ENCODE measurements around the gene DHX16.
"Not testable (repeated sequence)": the region's sequence is repeated elsewhere in the genome, so short reads cannot be mapped to it uniquely, and the experiment has no call there.

DHX16 gene

DNA sequence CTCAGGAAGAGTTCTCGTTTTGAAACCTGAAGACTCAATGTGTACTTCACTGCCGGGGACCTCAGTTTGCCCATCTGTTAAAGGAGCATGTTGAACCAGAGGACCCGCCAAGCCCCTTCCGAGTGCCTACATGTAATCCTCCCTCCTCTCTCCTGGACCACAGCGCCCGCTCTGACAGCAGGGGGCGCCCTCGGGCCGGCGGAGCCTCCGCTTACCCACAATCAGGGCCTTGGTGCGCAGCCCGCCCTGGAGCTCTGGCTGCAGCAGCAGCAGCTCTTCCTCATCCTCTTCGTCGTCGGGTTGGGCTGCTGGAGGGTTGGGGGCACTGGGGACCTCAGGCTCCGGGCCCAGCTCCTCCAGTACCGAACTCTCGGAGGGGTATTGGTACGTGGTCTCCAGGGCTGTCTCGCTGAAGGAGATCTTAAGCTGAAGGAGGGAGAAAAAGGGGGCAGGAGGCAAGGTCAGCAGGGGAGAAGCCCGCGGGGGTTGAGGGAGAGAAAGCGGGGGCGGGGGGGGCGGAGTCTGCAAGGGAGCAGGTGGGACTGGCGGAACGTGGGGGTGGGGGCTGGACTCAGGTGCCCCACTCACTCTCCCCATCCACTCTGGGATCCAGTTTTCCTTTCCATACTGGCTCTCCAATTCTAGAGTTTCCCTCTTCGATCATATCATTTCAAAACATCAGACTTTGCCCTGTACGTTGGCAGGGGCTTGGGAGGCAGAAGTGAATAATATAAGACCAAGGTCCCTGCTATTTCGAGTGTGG lies 6.3 kb upstream of the DHX16 start:
- DNase-seq = peak; percentile 62

DNA sequence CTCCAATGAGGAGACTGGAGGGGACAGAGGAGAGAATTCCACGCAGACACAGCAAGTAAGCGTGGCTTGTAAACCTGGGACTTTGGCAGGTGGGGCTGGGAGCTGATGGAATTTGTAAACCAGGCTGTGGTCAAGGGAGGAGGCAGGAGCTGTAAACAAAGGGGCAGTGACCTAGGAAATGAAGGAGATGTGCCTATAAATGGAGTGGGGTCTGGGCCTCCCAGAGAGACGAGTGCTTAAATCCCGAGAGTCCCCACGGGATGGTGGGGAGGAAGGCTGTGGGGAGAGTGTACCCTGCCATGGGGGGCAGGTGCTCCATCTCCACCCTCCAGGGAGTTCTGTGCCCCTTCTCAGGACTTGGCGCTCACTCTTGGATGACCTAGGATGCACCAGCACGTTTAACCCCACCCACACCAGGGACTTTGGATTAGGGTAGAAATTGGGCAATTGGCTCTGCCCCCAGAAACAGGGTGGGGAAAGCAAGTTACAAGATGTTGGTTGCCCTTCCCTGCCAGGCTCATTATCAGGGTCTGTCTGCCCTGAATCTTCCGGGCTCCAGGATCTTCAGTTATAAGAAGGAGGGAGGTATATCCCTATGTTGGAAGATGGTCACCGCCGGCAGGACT lies 4.0 kb upstream of the DHX16 start:
- no peak for DNase-seq

DNA sequence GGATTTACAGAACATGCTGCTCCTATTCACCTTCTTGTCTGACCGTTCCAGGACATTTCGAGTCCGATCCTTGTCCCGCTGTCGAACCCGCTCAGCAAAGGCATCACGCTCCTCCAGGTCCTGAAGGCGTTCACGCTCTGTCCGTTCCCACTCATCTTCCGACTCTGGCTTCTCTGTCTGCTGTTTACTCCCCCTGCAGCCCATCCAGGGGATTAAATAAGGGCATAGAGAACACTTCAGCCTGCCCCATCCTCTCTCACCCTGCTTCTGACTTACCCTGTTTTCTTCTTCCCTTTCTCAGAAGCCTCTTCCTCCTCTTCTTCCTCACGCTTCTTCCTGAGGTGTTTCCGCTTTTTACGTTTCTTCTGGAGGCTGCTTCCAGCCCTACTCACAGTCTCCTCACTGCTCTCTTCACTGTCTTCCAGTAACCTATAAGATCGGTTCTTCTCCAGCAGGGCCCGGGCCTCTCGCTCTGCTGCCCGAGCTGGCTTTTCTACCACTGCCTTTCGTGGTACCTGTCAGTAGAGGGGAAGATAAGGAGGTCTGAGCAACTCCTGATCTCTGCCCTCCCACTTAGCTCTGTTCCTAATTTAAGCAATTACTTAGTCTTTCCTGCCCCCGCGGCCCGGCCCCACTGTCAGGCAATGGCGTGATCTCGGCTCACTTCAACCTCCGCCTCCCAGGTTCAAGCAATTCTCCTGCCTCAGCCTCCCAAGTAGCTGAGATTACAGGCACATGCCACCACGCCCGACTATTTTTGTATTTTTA lies 1.9 kb downstream of the DHX16 start:
- no peak for DNase-seq

DNA sequence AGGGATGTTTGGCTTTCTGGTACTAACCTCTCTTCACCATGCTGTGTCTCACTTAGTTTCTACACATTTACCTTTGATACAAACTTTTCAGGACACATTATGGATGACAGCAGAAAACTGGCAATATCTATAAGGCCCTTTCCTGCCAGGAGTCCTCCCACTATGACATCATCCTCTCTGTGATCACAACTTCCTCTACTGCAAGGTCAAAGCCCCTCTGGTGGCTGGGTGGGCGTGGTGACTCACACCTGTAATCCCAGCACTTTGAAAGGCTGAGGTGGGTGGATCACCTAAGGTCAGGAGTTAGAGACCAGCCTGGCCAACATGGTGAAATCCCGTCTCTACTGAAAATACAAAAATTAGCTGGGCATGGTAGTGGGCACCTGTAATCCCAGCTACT lies 6.5 kb downstream of the DHX16 start:
- not testable (repeated sequence) for DNase-seq

DNA sequence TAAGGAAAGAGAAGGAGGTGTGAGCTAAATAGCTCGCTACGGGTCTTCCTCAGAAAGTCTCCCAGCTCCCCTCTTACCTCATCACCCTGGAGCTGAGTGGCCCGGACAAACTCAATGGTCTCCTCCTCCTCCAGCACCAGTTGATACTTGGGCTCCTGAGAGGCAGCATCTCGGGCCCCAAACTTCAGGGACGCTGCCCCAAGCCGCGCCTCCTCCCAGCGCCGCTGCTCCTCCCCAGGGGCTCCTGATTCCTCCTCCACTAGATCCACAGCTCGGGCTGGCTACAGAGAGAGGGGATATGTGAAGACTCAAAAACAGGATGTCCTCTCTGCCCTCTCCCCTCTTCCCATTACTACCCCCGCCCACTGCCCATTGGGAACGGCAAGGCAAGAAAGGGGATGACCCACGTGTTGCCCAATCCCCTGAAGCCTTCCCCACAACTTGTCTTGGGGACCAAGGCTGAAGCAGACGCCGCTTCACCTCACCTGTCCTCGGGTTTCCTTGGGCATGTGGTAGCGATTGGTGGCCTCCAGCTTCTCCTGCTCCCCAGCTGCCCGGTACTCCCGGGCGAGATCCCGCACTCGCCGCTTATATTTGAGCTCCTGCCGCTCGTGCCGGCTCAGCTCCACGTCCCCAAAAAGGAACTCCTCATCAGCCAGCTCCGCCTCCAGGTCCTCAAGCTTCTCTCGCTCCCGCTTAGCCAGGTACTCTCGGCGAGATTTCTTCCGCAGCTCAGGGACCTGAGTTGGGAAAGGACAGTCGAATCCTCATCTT lies 7.6 kb downstream of the DHX16 start:
- no peak for DNase-seq

DNA sequence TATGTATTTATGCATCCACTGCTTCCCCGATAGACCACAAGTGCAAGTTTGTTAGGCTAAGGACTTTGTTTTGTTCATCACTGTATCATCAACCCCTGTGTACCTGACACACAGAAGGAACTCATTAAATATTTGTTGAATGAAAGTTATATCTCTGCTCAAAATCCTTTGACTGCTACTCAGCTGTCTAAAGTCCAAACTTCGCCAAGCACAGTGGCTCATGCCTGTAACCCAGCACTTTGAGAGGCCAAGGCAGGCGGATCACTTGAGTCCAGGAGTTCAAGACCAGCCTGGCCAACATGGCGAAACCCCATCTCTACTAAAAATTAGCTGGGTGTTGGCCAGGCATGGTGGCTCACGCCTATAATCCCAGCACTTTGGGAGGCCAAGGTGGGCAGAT lies 14.9 kb downstream of the DHX16 start:
- DNase-seq = not testable (repeated sequence)

DNA sequence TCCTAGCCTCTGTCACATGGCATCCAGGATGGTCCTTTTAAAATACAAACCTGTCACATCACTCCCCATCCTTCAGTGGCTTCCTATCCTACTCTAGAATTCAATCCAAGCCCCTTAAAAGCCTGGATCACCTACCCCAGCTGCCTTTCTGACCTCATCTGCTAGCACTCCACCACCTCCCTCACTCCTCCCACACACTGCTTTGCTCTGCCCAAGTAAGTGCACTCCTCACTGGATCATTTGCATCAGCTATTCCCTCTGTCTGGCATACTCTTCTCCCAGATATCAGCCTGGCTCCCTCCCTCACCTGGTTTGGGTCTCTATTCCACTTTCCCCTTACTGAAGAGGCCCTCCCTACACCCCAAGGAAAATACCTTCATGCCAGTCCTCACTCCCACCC lies 15.4 kb downstream of the DHX16 start:
- DNase-seq = no peak

DNA sequence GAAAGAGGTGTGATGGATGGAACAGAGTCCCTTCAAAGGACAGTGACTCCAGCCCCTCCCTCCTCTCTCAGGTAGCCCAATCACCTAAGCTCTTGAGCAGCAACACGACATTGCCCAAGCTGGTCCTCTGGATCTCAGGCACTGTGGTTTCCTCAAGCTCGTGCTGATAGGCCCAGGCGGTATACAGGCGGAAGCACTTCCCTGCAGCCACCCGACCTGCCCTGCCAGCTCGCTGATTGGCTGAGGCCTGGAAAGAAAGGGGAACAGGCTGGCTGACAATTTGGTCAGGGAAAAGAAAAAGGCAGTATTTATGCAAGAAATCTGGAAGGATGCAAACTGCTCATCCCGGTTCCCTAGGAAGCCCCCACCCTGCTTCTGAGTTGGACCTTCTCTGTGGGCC lies 16.3 kb downstream of the DHX16 start:
- no peak for DNase-seq

DNA sequence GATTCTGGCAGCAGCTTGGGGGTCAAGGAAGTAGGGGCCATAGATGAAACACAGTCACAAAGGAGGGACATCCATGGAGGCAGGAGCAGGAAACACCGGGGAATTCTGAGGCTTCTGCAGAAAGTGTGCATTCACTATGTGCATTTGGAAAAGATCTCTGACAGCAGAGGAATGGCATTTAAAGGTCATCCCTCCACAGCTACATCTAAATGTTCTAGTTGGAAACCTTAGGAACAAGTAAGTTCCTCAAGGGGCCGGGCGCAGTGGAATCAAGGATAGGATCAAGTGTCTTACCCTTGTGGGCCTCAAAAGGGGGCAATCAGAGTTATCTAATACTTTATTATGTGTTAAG lies 17.1 kb downstream of the DHX16 start:
- no peak for DNase-seq

DNA sequence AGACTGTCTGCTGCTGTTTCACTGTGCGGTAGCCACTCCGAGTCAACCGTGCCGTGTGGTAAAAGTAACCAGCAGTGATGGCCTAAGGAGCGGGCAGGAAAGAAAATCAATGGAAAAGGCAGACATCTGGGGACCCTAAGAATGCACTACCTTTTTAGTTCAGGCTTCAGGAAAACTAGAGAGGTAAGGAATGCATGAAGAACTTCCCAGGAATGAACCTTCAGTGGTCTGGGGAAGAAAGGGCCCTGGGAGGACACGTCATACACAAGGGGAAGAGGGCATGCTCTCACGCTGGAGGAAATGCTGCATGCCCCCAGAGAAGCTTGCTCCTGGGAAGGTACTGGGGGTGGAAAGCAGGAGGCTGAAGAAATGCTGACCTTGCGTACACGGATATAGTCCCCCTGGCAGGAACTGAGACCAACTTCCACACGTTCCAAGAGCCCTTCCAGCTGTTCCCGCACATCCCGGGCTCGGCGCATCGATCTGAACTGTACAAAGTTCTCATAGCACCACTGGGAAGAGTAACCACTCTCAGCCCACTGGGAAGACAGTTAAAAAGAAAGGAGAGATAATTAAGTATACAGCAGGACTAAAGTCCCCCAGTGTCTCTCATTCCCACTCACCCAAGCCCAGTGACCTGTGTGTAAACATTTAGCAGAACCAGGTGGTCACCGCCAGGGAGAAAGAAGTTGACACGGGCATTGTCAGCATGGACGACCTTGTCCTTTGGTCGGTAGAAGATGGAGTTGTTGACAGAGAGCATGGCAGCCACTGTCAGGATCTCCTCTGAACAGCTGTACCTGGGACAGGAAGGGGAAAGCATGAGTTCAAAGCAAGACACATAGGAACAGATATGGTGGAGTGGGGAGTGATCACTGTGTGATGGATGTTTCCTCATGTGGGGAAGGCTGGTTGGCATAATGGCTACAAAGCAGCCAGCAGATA lies 17.7 kb downstream of the DHX16 start:
- DNase-seq = no peak

DNA sequence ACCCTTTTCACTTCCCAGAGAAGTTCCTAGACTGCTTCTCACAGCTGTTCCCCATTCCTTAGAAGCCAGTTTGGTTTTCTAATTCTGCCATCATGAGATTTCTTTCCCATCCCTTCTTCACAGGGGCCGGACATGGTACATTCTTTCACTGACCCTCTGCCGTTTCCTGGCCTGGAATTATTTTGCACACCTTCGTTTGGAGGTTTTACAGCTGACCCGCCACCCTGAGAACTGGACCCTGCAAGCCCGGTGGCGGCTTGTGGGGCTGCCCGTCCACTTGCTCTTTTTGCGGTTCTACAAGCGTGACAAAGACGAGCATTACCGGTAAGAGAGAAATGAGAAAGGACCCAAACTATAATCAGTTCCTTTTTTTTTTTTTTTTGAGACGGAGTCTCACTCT lies 21.7 kb downstream of the DHX16 start:
- no peak for DNase-seq

DNA sequence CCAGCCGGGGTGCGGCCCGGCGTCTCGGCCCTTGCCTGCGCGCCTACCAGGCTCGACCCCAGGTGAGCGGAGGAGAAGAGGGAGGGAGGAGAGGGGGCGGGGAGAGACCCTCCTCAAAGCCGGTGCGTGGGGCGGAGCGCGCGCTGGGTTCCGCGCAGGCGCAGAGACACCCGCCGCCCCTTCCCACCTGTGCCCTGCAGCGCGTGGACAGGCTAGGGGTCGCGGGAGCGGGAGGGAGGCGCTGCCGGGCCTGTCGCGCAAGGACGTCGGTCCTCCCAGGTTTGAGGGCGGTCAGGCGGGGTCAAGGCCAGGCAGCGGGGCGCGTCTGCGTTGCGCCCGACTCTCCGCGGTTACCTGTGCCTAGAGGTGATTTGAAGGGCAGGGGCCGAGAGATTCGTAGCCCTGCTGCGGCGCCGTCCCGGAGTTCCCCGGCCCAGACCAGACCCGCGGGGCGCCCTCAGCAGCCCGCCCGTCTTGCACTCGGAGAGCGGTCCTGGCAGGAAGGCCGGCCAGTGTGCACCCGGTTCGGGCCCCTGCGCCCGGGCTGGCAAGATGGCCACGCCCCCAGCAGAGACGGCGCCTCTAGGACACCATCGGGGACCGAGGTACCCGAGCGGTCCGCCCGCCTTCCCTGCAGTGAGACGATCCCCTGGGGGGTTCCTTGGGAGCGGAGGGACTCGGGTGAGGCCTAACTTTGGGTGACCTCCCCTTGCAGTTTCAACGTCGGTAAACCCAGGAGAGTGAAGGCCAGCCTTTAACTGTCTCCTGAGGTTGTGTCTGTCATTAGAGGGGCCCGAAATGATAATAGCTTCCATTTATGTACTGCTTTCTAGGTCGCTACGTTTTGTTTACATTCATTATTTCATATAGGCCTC lies 25.3 kb downstream of the DHX16 start:
- peak; percentile 94 for DNase-seq

DNA sequence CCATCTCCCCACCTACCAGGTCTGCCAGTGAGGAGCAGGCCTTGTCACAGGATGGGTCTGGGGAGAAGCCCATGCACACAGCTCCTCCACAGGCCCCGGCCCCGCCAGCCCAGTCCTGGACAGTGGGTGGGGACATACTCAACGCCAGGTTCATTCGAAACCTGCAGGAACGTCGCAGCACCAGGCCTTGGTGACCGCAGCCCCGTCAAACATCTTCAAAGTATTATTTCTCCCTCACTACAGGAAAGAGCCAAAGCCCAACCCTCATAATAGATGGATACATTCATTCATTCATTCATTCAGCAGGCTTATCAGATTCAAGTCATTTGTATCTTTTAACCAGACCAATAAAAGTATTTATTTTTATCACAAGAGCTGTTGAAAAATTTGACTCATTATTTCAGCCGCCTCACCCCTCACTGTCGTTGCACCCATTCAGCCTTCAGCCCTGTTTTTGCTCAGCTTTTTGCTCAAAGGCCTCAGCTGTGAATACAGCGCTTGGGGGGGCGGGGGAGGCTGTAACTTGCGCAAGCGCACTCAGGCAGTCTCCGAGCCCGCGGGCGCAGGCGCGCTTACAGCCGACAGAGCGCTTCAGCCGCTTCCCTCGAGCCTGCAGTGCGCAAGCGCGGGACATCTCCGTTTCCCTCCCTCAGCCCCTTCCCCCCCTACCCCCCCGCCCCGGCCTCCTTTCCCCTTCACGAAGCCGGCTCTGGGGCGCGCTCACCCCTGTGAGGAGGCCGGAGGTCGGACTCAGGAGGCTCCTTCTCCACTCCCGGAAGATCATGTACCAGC lies 26.2 kb downstream of the DHX16 start, which contains the start of gene C6orf136:
Gene C6orf136 (plus strand): TSS at position 684 of the 792 bp plus-strand sequence. CDS start 99 bp downstream, at position 783.
- DNase-seq = peak; percentile 94

DNA sequence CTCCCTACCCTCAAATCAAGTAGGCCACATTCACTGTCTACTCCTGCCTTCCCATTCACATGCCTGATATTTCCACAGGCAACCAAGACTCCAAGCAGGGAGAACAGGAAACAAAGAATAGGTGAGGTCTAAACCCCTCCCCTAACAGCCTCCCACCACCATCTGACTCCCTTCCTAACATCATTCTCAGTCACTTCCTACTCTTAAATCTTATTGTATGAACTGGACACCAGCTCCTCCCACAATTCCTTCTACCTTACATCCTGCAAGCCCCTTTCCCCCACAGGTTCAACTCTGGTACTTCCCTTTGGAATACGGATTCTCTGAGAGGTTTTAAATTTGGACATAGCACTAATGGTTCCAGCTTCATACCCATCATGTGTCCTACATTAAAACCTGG lies 26.8 kb downstream of the DHX16 start:
- DNase-seq = no peak

DNA sequence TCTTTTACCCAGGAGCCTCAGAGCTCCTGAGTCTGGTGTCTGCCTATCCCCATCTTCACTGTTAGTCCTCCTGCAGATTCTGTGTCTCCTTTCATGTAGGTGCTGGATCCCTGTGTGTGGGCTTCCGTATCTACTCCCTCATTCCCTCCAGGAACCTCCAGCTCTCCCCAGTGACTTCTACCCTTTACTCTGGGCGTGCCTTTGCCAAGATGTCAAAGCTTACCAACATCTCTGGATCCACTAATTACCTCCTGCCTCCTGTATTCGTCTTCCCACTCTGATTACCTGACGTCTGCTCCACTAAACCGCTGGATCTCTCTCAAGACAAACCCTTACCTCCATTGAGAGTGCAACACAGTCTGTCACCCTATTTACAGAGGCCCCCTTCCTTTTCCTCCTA lies 28.0 kb downstream of the DHX16 start:
- DNase-seq = no peak

DNA sequence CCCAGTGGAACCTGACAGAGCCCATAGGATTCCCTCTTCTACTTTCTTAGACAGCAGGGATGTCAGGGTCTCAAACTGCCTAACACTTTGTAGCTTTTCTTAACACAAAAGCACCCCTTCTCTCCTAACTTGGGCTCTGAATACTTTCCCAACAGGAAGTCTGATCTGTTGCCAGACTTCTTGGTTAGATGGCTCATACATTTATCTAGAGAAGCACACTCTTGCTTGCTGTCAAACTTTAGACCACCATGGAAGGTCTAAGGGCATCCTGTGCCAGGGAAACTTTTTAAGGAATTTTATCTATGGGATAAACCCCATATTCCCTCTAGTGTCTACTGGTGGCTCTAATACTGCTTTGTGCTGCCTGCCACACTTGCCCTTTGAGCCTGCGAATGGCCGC lies 29.1 kb downstream of the DHX16 start:
- DNase-seq = no peak

DNA sequence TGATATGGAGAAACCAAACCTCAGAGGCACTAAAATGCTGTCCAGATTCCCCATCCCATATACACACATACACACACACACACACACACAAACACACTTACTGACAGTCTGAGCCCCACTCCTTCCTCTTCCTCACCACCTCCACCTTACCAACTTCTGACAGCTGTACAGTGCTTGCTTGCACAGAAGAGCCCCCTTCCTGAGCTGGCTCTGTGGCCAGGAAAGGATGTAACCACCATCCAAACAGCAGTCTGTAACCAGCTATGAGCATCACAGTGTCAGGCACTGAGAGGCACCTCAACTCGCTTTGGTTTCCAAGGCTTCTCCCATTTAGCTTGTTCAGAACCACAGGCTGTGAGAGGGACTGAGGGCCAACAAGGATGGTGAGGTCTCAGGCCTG lies 31.8 kb downstream of the DHX16 start:
- no peak for DNase-seq

DNA sequence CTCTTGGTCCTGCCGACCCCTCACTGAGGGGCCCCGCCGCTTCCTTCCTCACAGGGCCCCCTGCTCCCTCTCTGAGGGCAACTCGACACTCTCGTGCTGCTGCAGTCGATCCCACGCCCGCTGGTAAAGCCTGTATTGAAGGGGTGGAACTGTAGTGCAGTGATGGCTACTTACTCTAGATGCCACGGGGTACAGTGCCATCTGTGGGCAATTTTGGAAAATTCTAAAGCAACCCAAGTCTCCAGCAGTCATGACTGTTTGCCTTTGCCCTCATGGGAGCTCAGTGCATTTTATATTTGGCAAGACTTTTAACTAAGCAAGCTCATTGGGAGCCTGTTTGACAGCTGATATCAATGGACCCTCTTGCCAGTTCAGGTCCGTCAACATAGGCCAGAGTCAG lies 32.3 kb downstream of the DHX16 start:
- no peak for DNase-seq

DNA sequence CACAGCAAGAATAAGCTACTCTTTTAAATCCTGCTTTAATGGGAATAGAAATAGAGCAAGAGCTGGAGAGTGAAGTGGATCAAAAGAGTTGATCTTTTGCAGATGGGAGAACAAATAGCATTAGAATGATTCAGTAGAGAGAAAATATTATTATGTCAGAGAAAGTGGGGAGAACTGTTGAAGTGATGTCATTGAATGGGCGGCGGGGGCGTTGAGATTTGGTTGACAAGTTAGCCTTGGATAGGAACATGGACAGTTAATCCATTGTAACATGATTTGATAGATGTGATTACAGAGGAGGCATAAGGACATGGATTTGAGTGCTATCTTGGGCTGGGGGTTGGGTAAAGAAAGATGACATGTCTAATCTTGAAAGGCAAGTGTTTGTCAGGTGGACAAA lies 37.0 kb downstream of the DHX16 start:
- no peak for DNase-seq

Data from NCI-H748 treated with DMSO at 0.1 percent for 48 hours (cell line).